GM12873 (cell line): Measurements from ENCODE around the gene IL36A.

Experiments used
- CTCF ChIP-seq: IDR thresholded peaks from 2 replicates; pipeline ENCODE4 v1.5.1; 2012; ENCODE audit warnings: low read depth, mild to moderate bottlenecking, moderate library complexity, low read length, control low read depth; ENCODE audit not compliant: insufficient read depth; ENCODE audit errors: missing control alignments

IL36A gene

GRCh38 chr2:112967023-112967422, 38.2 kb upstream of the IL36A start:
- TF ChIP-seq CTCF = no peak

DNA sequence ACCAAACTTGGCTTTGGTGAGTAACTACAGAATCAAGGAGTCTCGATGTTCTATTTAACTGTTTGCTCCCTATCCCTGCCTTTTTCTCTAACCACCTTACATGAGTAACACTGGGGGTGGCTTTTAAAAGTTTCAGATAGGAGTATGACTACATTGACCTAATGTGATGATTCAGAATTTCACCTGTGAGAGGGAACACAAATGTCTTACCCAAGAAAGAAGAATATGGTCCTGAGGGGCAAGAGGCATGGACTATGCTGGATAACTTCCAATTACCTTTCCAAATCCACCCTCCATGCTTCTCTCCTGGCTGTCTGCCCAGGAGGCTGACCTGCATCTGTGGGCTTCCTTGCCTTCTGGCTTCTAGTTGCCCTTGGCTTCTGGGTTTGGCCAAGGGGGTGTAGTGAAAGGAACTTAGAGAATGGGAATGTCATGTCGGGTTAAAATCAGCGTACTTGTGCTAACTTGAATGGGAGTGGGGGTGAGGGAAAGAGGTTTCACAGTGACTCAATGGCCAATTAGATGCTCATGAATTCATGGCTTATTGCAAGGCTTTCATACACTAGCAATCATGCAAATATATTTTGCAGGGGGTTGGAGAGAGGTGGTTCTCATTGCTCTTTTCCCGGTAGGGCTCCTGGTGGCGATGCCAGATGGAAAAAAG, 32.7 kb upstream of the IL36A start:
- no peak for TF ChIP-seq CTCF

DNA sequence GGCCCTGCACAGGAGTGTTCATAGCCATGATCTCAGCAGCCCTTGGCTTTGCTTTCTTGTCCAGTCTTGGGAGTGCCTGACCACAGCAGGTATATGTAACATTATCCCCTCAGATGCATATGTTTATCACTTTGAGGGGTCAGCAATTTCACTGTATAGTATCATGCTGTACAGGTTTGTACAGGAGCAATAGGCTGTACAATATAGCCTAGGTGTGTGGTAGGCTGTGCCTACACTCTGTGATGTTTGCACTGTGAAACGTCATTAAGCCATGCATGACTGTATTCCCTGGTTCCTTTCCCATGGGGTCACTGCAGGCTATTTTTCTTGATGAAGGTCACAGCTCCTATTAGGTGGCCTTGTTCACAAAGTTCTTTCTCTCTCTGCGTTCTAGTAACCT, 32.1 kb upstream of the IL36A start:
- no peak for TF ChIP-seq CTCF

DNA sequence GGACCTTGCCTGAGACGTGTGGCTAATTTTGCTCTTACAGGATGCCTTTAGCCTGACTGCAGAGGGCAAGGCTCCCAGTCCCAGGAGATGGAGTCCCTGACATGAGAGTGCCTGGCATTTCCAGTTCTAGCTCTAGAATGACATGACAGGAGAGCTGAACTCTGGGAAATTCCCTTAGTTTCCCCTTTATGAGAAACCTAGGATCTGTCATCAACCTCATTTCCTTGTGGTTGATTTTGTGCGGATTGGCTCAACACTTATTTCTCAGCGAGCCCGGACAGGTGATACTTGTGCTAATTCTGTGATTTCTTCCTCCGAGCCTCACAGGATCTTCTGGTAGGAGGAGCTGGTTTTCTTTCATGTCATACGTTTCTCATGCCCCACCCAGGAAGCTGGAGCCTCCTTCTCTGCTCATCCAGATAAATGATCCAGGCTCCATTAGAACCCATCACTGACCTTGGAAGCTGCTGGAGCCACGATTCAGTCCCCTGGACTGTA, 27.7 kb upstream of the IL36A start, which contains the start of gene IL36G:
Gene IL36G, plus strand, starts transcription at position 448 of the 498 bp plus-strand sequence. CDS start 633 bp downstream, outside the sequence.
- TF ChIP-seq CTCF = no peak

DNA sequence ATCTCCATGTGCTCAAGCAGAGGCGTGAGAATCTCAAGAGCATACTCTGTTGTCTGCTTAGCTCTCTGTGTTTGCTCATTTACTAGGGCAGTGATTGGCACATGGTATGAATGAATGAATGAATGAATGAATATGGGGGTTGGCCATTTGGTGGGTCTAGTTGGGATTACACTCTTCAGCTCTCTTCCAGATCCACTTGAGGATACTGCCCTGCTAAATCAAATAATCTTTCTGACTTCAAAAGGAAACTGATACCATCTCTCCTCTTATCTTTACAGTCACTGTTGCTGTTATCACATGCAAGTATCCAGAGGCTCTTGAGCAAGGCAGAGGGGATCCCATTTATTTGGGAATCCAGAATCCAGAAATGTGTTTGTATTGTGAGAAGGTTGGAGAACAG, 25.5 kb upstream of the IL36A start:
- no peak for TF ChIP-seq CTCF

DNA sequence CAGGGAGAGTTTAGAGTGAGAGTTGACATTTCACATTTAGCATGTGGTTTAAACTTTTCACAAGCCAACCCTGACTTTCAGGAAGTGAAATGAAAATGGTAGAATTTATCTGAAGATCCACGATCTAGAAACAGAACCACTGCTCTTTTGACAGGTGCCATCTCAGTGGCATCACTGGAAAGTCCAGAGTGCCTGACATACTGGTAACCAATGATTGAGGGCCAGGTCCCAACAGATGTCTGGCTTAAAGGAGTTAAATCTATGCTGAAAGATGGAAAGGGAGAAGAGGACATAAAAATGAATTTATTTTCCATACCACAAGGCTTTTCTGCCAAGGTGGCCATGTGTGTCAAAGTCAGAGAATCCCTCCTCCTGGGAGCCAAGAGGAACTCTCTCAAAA, 24.7 kb upstream of the IL36A start:
- TF ChIP-seq CTCF = no peak

DNA sequence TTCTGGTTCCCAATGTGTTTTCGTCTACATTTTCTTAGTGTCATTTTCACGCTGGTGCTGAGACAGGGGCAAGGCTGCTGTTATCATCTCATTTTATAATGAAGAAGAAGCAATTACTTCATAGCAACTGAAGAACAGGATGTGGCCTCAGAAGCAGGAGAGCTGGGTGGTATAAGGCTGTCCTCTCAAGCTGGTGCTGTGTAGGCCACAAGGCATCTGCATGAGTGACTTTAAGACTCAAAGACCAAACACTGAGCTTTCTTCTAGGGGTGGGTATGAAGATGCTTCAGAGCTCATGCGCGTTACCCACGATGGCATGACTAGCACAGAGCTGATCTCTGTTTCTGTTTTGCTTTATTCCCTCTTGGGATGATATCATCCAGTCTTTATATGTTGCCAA, 20.2 kb upstream of the IL36A start:
- no peak for TF ChIP-seq CTCF
